ENCODE measurements around the gene DYRK1A. TPM values are rescaled to one million over a fixed set of nuclear protein-coding genes. Genes with fewer than 3 reads are reported as not detected.

DYRK1A gene
- total RNA-seq, 4 donors from 2014 or later, result 42.0 to 137 (median 119) TPM

DNA sequence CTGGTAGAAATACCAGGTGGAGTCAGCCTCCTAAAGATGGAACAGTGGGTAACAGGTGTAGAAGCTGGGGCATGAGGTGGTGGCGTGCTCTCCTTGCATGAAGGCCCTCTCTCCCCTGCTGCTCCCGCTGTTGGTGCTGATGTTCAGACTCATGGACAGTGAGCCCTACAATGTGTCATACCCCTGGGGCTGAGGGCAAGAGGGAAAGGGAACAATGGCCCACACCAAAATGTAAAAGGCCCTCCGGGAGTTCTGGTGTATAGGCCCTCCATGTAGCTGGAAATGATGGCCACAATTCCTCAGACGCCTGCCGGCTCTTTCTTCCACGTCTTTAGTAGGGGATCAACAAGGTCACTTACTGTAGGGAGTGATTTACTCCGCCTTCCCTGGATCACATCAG lies 194.9 kb downstream of the DYRK1A start:
- intact Hi-C loops (cut with DNase I; ENCODE audit: low total_unique reads), result no loop called here
- Histone ChIP-seq H3K9me3 (no peaks in the 10 kb centered on the region), H3K27me3 (no peaks in the 10 kb centered on the region), H3K27ac (no peak overlapping the region), H3K4me1 (no peaks in the 10 kb centered on the region), H3K4me3 (no peak overlapping the region), H3K36me3 (no peaks in the 10 kb centered on the region)
- TF ChIP-seq POLR2A (IDR thresholded peaks at IDR 0.05), result no peak
- TF ChIP-seq, protein P1, sequence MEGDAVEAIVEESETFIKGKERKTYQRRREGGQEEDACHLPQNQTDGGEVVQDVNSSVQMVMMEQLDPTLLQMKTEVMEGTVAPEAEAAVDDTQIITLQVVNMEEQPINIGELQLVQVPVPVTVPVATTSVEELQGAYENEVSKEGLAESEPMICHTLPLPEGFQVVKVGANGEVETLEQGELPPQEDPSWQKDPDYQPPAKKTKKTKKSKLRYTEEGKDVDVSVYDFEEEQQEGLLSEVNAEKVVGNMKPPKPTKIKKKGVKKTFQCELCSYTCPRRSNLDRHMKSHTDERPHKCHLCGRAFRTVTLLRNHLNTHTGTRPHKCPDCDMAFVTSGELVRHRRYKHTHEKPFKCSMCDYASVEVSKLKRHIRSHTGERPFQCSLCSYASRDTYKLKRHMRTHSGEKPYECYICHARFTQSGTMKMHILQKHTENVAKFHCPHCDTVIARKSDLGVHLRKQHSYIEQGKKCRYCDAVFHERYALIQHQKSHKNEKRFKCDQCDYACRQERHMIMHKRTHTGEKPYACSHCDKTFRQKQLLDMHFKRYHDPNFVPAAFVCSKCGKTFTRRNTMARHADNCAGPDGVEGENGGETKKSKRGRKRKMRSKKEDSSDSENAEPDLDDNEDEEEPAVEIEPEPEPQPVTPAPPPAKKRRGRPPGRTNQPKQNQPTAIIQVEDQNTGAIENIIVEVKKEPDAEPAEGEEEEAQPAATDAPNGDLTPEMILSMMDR (IDR thresholded peaks at IDR 0.05), result no peak
- DNase-seq, result no peak

DNA sequence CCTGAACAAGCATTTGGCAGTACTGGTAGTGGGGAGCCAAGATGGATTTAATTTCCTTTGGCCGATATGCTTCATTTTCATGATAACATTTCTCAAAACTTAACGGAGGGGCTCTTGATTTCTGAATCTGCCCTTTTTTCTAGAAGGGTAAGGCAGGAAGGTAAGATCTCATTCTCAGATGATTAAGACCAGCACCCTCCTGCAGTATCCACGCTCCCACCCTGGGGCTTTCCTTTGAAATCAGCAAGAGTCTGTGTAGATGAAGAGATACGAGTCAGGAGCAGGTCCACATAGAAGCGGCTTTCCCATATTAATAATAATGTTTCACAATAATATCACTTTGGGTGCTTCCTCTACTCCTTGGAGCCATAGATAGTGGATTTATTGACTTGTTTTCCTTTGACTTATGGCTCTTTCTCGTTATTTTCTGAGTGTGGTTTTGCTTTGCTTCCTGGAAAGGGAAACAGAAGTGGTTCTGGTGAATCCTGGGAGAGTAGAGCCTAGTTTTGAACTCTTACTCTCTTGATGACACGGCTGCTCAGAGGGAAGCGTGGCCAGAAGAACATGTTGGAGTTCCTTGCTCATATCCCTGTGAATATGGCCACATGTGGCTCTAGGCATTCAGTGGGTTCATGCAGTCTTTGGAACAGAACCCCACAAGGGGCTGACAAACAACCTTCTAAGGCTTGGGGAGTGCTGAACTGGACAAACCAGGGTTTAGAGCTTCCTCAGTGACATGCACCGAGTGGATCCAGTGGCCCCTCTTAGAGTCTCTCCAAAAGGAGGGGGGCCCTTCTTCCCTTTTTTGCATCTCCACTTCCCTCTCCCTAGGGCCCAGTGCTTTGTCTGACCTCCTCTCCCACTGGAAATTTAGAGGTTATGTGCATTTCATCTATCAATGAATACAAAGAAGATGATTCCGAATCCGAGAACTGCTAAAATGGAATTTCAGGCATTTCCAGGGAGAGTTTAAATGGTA lies 195.7 kb downstream of the DYRK1A start:
- H3K27me3 ChIP-seq, result no peaks in the 10 kb centered on the region
- no peak overlapping the region for H3K4me3 ChIP-seq
- H3K9me3 ChIP-seq, result no peaks in the 10 kb centered on the region
- no peak overlapping the region for H3K27ac ChIP-seq
- DNase-seq, result no peak
- intact Hi-C loops (cut with DNase I; ENCODE audit: low total_unique reads), result no loop called here
- H3K4me1 ChIP-seq, result no peaks in the 10 kb centered on the region
- TF ChIP-seq, protein P1 (IDR thresholded peaks at IDR 0.05), result no peak
- no peak for TF ChIP-seq POLR2A (IDR thresholded peaks at IDR 0.05)
- no peaks in the 10 kb centered on the region for H3K36me3 ChIP-seq

DNA sequence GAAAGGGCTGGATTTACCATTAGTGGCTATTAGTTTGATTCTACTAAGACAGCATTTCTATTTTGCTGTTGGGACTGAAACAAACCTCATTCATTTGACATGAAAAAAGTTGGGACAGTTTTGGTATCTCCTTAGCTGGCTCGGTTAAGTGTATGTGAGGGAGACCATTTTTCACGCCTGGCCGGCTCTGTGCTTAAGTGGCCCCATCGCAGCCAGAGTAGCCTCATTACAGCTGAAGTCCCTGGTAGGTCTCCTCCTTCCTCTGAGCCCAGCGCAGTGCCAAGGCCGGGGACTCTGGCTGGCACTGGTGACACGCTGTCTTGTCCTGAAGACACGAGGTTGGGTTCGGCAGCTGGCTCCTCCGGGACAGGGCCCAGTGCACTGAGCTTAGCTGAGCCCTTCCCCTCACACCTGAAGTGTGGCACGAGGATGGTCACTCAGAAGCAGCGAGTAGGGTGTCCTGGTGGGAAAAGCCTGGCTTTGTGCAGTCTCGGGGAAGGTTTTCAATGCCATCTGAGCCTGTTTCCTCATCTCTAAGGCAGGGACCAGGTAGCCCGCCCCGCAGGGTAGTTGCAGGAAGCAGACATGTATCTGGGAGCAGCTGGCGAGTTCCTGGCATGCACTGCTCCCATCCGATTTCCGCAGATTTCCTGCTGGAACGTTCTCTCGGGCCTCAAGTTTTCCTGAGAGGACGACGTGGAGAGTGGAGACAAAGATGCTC lies 196.5 kb downstream of the DYRK1A start:
- Histone ChIP-seq H3K27ac (peak overlapping the region; percentile 83 to 92), H3K36me3 (no peaks in the 10 kb centered on the region), H3K4me3 (peak overlapping the region; percentile 54 to 63), H3K4me1 (no peaks in the 10 kb centered on the region), H3K9me3 (no peaks in the 10 kb centered on the region), H3K27me3 (no peaks in the 10 kb centered on the region)
- TF ChIP-seq, protein P1 (IDR thresholded peaks at IDR 0.05), result no peak
- no peak for TF ChIP-seq POLR2A (IDR thresholded peaks at IDR 0.05)
- DNase-seq, result no peak
- intact Hi-C loops (cut with DNase I; ENCODE audit: low total_unique reads), result no loop called here

DNA sequence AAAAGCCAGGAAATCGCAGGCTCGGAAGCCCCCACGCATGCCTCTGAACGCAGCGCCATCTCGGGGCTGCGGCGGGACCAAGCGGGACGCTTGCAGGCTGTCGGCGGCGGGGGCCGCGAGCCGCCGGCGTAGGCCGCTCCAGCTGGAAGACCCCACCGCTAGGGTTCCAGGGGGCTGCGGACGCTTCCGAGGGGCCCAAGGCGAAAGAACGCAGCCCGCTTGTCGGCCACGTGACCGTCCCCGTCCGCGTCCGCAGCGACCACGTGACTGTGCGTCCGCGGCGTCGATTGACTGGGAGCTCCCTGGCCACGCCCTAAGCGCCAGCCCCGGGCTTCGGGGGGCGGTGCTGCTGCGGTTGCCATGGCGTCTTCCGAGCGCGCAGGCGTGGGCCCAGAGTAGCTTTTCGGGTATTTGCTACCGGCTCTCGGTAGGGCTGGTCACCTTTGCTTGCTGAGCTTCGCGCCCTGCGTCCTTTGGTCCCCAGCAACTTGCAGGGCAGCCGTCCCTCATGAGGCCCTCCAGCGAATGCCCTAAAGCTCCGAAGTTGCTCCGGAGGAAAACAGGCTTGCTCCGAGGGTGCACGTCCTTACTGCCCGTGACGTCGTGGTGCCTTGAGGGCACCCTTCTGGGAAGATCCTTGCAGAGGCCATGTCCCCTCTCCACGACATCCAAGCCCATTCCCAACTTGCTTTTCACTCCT lies 197.2 kb downstream of the DYRK1A start:
- Histone ChIP-seq H3K27ac (peak overlapping the region; percentile 83 to 92), H3K36me3 (no peaks in the 10 kb centered on the region), H3K4me3 (peak overlapping the region; percentile 54 to 63), H3K9me3 (no peaks in the 10 kb centered on the region), H3K4me1 (no peaks in the 10 kb centered on the region), H3K27me3 (no peaks in the 10 kb centered on the region)
- intact Hi-C loops (cut with DNase I; ENCODE audit: low total_unique reads), result no loop called here
- TF ChIP-seq, protein P1 (IDR thresholded peaks at IDR 0.05), result peak; percentile 53 to 62 (median 58)
- peak; percentile 50 to 71 for TF ChIP-seq POLR2A (IDR thresholded peaks at IDR 0.05)
- DNase-seq, result peak; percentile 91

Data from uterus (tissue), 4 donors.